ENCODE results near the gene SBF2. TPM values are rescaled to one million over a fixed set of nuclear protein-coding genes. Genes with fewer than 3 reads are reported as not detected.

The SBF2 gene
- total RNA-seq, 4 donors from 2014 or later, result 75.0 to 104 (median 86.9) TPM

DNA sequence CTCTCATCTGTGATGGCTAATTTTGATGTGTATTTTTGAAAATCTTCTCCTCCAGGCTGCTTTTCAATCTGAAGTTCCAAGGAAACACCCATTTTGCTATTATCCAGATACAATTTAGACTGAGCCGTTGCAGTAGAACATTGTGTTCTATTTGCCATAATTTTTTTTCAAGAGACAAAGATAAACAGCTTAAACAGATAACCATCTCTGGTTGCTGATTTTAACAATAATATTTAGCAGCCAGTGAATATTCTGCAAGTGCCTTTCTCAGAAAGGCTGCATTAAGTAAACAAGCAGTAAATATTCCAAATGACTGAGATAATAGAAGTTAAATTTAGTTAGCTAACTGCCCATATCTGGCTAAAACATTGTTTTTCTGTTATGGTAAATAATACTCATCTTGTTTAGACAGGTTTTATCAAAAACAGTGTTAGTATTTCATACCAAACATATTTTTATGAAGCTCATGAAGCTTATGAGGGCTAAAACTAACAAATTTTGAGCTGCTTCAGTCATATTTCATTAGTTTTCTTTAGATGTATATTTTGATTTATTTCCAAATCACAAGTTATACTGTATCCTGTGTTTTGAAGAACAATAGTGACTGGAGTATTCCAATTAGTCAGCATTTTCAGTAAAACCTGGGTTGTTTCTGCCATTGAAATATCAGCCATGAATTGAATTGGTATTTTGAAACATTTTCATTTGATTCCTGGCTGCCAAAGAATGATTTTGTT, 206.7 kb downstream of the SBF2 start:
- H3K27ac ChIP-seq, result no peak overlapping the region
- H3K36me3 ChIP-seq, result peaks cover 0 to 9% (median 0%) of the 10 kb centered on the region in 3 donors
- 18 to 26% methylated on average over 1 of the region's 1 CpG for WGBS, 2 donors
- peaks cover 0 to 27% (median 4%) of the 10 kb centered on the region in 4 donors for H3K9me3 ChIP-seq
- no peak for DNase-seq (ENCODE audit: low spot score in 2 of 2)
- no peak for TF ChIP-seq EP300 (IDR thresholded peaks at IDR 0.05)
- H3K4me3 ChIP-seq, result no peak overlapping the region
- no peaks in the 10 kb centered on the region for H3K27me3 ChIP-seq
- H3K4me1 ChIP-seq, result peaks cover 0 to 15% (median 0%) of the 10 kb centered on the region in 4 donors

DNA sequence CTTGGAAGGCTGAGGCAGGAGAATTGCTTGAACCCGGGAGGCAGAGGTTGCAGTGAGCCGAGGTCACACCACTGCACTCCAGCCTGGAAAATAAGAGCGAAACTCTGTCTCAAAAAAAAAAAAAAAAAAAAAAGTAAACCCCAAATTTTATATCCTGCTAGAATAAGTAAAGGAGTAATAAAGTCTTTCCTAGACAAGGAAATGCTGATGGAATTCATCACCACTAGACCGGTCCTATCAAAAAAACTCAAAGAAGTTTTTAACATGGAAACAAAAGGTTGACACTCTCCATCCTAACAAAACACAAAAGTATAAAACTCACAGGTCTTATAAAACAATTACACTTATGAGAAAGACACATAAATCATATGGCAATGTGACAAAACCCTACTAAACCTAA, 213.9 kb downstream of the SBF2 start:
- no peak for DNase-seq (ENCODE audit: low spot score in 2 of 2)
- 96 to 98% methylated on average over 4 of the region's 4 CpGs for WGBS, 2 donors
- peaks cover 0 to 9% (median 0%) of the 10 kb centered on the region in 3 donors for H3K36me3 ChIP-seq
- no peak overlapping the region for H3K4me3 ChIP-seq
- H3K27ac ChIP-seq, result no peak overlapping the region
- H3K4me1 ChIP-seq, result peaks cover 0 to 8% (median 0%) of the 10 kb centered on the region in 4 donors
- H3K27me3 ChIP-seq, result no peaks in the 10 kb centered on the region
- peaks cover 0 to 82% (median 17%) of the 10 kb centered on the region in 4 donors for H3K9me3 ChIP-seq
- no peak for TF ChIP-seq EP300 (IDR thresholded peaks at IDR 0.05)
- no peak for TF ChIP-seq POLR2A (IDR thresholded peaks at IDR 0.05)
- TF ChIP-seq, protein P1, sequence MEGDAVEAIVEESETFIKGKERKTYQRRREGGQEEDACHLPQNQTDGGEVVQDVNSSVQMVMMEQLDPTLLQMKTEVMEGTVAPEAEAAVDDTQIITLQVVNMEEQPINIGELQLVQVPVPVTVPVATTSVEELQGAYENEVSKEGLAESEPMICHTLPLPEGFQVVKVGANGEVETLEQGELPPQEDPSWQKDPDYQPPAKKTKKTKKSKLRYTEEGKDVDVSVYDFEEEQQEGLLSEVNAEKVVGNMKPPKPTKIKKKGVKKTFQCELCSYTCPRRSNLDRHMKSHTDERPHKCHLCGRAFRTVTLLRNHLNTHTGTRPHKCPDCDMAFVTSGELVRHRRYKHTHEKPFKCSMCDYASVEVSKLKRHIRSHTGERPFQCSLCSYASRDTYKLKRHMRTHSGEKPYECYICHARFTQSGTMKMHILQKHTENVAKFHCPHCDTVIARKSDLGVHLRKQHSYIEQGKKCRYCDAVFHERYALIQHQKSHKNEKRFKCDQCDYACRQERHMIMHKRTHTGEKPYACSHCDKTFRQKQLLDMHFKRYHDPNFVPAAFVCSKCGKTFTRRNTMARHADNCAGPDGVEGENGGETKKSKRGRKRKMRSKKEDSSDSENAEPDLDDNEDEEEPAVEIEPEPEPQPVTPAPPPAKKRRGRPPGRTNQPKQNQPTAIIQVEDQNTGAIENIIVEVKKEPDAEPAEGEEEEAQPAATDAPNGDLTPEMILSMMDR (IDR thresholded peaks at IDR 0.05), result no peak

DNA sequence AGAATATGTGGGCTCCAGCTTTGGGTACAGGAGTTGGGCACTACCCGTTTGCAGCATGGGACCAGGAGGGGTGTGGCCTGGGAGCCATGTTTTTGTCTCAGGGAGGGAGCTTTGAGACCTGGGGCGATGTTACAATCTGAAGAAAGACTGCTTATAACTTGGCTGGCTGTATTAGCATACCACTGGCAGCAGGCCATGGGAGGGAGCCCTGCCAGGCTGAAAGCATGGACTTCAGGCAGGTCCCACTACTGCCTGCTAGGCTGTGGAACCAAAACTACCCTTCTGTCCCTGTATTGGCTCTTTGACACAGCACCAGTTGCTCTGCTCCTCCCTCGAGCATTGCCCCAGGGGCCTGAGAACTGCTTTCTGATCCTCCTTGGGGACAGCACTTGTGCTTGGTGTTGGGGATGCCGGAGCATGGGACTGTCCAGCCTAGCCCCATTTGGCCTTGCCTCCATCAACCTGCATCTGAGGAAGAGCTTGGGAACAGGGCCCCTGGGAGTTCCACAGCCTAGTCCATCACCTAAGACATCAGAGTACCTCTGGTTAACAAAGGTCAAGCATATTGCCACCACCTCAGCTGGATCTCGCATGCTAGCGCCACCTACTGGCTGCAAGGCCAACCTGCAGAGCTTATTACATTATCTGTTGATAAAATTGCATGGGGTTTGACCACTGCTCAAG, 217.4 kb downstream of the SBF2 start:
- no peak for DNase-seq (ENCODE audit: low spot score in 2 of 2)
- TF ChIP-seq, protein P1 (IDR thresholded peaks at IDR 0.05), result peak in 1 of 5 experiments; percentile 37
- TF ChIP-seq EP300 (IDR thresholded peaks at IDR 0.05), result no peak
- TF ChIP-seq POLR2A (IDR thresholded peaks at IDR 0.05), result no peak
- H3K27ac ChIP-seq, result no peak overlapping the region

DNA sequence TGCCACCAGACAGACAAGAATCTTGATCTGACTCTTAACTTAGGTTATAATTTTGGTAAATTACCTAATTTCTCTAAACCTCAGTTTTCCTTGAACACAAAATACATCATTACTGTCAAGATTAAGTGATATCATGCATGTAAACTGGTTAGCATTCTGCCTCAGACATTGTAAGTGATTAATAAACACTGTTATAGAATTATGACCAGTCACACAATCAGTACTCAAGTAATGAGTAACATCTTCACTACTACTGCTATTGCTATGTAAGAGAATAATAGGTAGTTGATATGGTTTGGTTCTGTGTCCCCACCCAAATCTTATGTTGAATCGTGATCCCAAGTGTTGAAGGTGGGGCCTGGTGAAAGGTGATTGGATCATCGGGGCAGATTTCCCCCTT, 218.9 kb downstream of the SBF2 start:
- Histone ChIP-seq H3K4me1 (peaks cover 0 to 8% (median 0%) of the 10 kb centered on the region in 4 donors), H3K27me3 (no peaks in the 10 kb centered on the region), H3K9me3 (peaks cover 0 to 34% (median 11%) of the 10 kb centered on the region in 4 donors), H3K4me3 (no peak overlapping the region), H3K36me3 (no peaks in the 10 kb centered on the region), H3K27ac (no peak overlapping the region)
- DNase-seq (ENCODE audit: low spot score in 2 of 2), result no peak
- WGBS, 2 donors, result 93 to 100% methylated on average over 2 of the region's 2 CpGs
- TF ChIP-seq, protein P1 (IDR thresholded peaks at IDR 0.05), result no peak
- TF ChIP-seq EP300 (IDR thresholded peaks at IDR 0.05) (no peak), POLR2A (IDR thresholded peaks at IDR 0.05) (no peak)

More for the DNA sequence above, 217.4 kb downstream of the SBF2 start:
- H3K9me3 ChIP-seq, result peaks cover 0 to 48% (median 13%) of the 10 kb centered on the region in 4 donors
- peaks cover 0 to 8% (median 0%) of the 10 kb centered on the region in 4 donors for H3K4me1 ChIP-seq
- H3K4me3 ChIP-seq, result no peak overlapping the region
- H3K36me3 ChIP-seq, result no peaks in the 10 kb centered on the region
- H3K27me3 ChIP-seq, result no peaks in the 10 kb centered on the region
- WGBS, 2 donors, result 34 to 39% methylated on average over 5 to 6 of the region's 6 CpGs

DNA sequence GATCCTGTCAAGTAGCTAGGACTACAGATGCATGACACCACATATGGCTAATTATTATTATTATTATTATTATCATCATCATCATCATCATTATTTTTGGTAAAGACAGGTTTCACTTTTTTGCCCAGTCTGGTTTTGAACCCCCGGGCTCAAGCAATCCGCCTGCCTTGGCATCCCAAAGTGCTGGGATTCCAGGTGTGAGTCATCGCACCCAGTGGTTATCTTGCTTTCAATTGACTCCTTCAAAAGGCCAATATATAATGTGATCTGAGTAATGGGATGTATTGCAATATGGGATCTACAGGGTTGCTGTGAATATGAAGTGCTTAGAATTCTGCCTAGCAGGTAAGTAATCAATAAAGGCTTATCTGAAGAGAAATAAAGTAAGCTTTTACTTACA, 221.2 kb downstream of the SBF2 start:
- peaks cover 0 to 8% (median 0%) of the 10 kb centered on the region in 4 donors for H3K4me1 ChIP-seq
- DNase-seq (ENCODE audit: low spot score in 2 of 2), result no peak
- no peak overlapping the region for H3K4me3 ChIP-seq
- peaks cover 0 to 11% (median under 1%) of the 10 kb centered on the region in 4 donors for H3K9me3 ChIP-seq
- H3K36me3 ChIP-seq, result no peaks in the 10 kb centered on the region
- TF ChIP-seq POLR2A (IDR thresholded peaks at IDR 0.05) (no peak), EP300 (IDR thresholded peaks at IDR 0.05) (no peak)
- TF ChIP-seq, protein P1 (IDR thresholded peaks at IDR 0.05), result no peak
- no peak overlapping the region for H3K27ac ChIP-seq
- 95 to 96% methylated on average over 3 of the region's 3 CpGs for WGBS, 2 donors
- H3K27me3 ChIP-seq, result no peaks in the 10 kb centered on the region

All from tibial nerve (tissue), 4 donors.